ENCODE results near the gene PRRX2.
"Not testable (repeated sequence)": the region's sequence is repeated elsewhere in the genome, so short reads cannot be mapped to it uniquely, and the experiment has no call there.

Gene PRRX2

GRCh38 chr9:129648092-129648763 is 17.2 kb upstream of the PRRX2 start:
- Histone ChIP-seq H3K9ac (ENCODE audit: low read depth, low read length) (no peak overlapping the region), H3K27me3 (ENCODE audit: control insufficient read depth, insufficient read depth, low read length) (no peaks in the 10 kb centered on the region), H3K4me1 (ENCODE audit: control insufficient read depth, insufficient read depth, low read length) (no peaks in the 10 kb centered on the region), H3K4me3 (ENCODE audit: low read depth, low read length) (no peak overlapping the region), H3K36me3 (ENCODE audit: control insufficient read depth, insufficient read depth, low read length) (no peaks in the 10 kb centered on the region), H3K9me3 (ENCODE audit: control insufficient read depth, insufficient read depth, low read length) (no peaks in the 10 kb centered on the region)

GRCh38 chr9:129648764-129649115 is 16.7 kb upstream of the PRRX2 start:
- no peak overlapping the region for H3K9ac ChIP-seq (ENCODE audit: low read depth, low read length)
- H3K27me3 ChIP-seq (ENCODE audit: control insufficient read depth, insufficient read depth, low read length) = no peaks in the 10 kb centered on the region
- H3K9me3 ChIP-seq (ENCODE audit: control insufficient read depth, insufficient read depth, low read length) = no peaks in the 10 kb centered on the region
- H3K36me3 ChIP-seq (ENCODE audit: control insufficient read depth, insufficient read depth, low read length) = no peaks in the 10 kb centered on the region
- no peaks in the 10 kb centered on the region for H3K4me1 ChIP-seq (ENCODE audit: control insufficient read depth, insufficient read depth, low read length)
- no peak overlapping the region for H3K4me3 ChIP-seq (ENCODE audit: low read depth, low read length)

GRCh38 chr9:129649726-129650679 is 15.4 kb upstream of the PRRX2 start:
- Histone ChIP-seq H3K4me1 (ENCODE audit: control insufficient read depth, insufficient read depth, low read length) (no peaks in the 10 kb centered on the region), H3K27me3 (ENCODE audit: control insufficient read depth, insufficient read depth, low read length) (no peaks in the 10 kb centered on the region), H3K9me3 (ENCODE audit: control insufficient read depth, insufficient read depth, low read length) (no peaks in the 10 kb centered on the region), H3K4me3 (ENCODE audit: low read depth, low read length) (no peak overlapping the region), H3K9ac (ENCODE audit: low read depth, low read length) (no peak overlapping the region), H3K36me3 (ENCODE audit: control insufficient read depth, insufficient read depth, low read length) (no peaks in the 10 kb centered on the region)

GRCh38 chr9:129650680-129651235 is 14.7 kb upstream of the PRRX2 start:
- no peaks in the 10 kb centered on the region for H3K36me3 ChIP-seq (ENCODE audit: control insufficient read depth, insufficient read depth, low read length)
- no peaks in the 10 kb centered on the region for H3K27me3 ChIP-seq (ENCODE audit: control insufficient read depth, insufficient read depth, low read length)
- H3K9ac ChIP-seq (ENCODE audit: low read depth, low read length) = no peak overlapping the region
- no peaks in the 10 kb centered on the region for H3K4me1 ChIP-seq (ENCODE audit: control insufficient read depth, insufficient read depth, low read length)
- no peak overlapping the region for H3K4me3 ChIP-seq (ENCODE audit: low read depth, low read length)
- no peaks in the 10 kb centered on the region for H3K9me3 ChIP-seq (ENCODE audit: control insufficient read depth, insufficient read depth, low read length)

- H3K9me3 ChIP-seq (ENCODE audit: control insufficient read depth, insufficient read depth, low read length) = no peaks in the 10 kb centered on the region
- no peaks in the 10 kb centered on the region for H3K36me3 ChIP-seq (ENCODE audit: control insufficient read depth, insufficient read depth, low read length)
- H3K4me1 ChIP-seq (ENCODE audit: control insufficient read depth, insufficient read depth, low read length) = no peaks in the 10 kb centered on the region
- no peaks in the 10 kb centered on the region for H3K27me3 ChIP-seq (ENCODE audit: control insufficient read depth, insufficient read depth, low read length)
- no peak overlapping the region for H3K4me3 ChIP-seq (ENCODE audit: low read depth, low read length)
- H3K9ac ChIP-seq (ENCODE audit: low read depth, low read length) = no peak overlapping the region
Measured at GRCh38 chr9:129653823-129654553, 11.5 kb upstream of the PRRX2 start.

GRCh38 chr9:129654554-129655040 is 10.8 kb upstream of the PRRX2 start:
- Histone ChIP-seq H3K27me3 (ENCODE audit: control insufficient read depth, insufficient read depth, low read length) (no peaks in the 10 kb centered on the region), H3K4me3 (ENCODE audit: low read depth, low read length) (no peak overlapping the region), H3K9ac (ENCODE audit: low read depth, low read length) (no peak overlapping the region), H3K36me3 (ENCODE audit: control insufficient read depth, insufficient read depth, low read length) (no peaks in the 10 kb centered on the region), H3K4me1 (ENCODE audit: control insufficient read depth, insufficient read depth, low read length) (no peaks in the 10 kb centered on the region), H3K9me3 (ENCODE audit: control insufficient read depth, insufficient read depth, low read length) (no peaks in the 10 kb centered on the region)

GRCh38 chr9:129655154-129655553 is 10.3 kb upstream of the PRRX2 start:
- H3K27me3 ChIP-seq (ENCODE audit: control insufficient read depth, insufficient read depth, low read length) = no peaks in the 10 kb centered on the region
- H3K36me3 ChIP-seq (ENCODE audit: control insufficient read depth, insufficient read depth, low read length) = no peaks in the 10 kb centered on the region

GRCh38 chr9:129655696-129656095 is 9.8 kb upstream of the PRRX2 start:
- Histone ChIP-seq H3K4me1 (ENCODE audit: control insufficient read depth, insufficient read depth, low read length) (no peaks in the 10 kb centered on the region), H3K4me3 (ENCODE audit: low read depth, low read length) (no peak overlapping the region), H3K27me3 (ENCODE audit: control insufficient read depth, insufficient read depth, low read length) (no peaks in the 10 kb centered on the region), H3K36me3 (ENCODE audit: control insufficient read depth, insufficient read depth, low read length) (no peaks in the 10 kb centered on the region), H3K9ac (ENCODE audit: low read depth, low read length) (no peak overlapping the region), H3K9me3 (ENCODE audit: control insufficient read depth, insufficient read depth, low read length) (no peaks in the 10 kb centered on the region)

More at GRCh38 chr9:129655154-129655553, 10.3 kb upstream of the PRRX2 start:
- Histone ChIP-seq H3K9ac (ENCODE audit: low read depth, low read length) (no peak overlapping the region), H3K9me3 (ENCODE audit: control insufficient read depth, insufficient read depth, low read length) (no peaks in the 10 kb centered on the region), H3K4me1 (ENCODE audit: control insufficient read depth, insufficient read depth, low read length) (no peaks in the 10 kb centered on the region), H3K4me3 (ENCODE audit: low read depth, low read length) (no peak overlapping the region)

GRCh38 chr9:129656795-129657390 is 8.6 kb upstream of the PRRX2 start:
- H3K9ac ChIP-seq (ENCODE audit: low read depth, low read length) = no peak overlapping the region
- H3K4me3 ChIP-seq (ENCODE audit: low read depth, low read length) = no peak overlapping the region
- H3K36me3 ChIP-seq (ENCODE audit: control insufficient read depth, insufficient read depth, low read length) = no peaks in the 10 kb centered on the region

GRCh38 chr9:129661029-129661428 is 4.4 kb upstream of the PRRX2 start:
- no peak overlapping the region for H3K4me3 ChIP-seq (ENCODE audit: low read depth, low read length)
- no peak overlapping the region for H3K9ac ChIP-seq (ENCODE audit: low read depth, low read length)
- peaks cover 3% of the 10 kb centered on the region for H3K4me1 ChIP-seq (ENCODE audit: control insufficient read depth, insufficient read depth, low read length)
- H3K36me3 ChIP-seq (ENCODE audit: control insufficient read depth, insufficient read depth, low read length) = no peaks in the 10 kb centered on the region
- peaks cover 2% of the 10 kb centered on the region for H3K27me3 ChIP-seq (ENCODE audit: control insufficient read depth, insufficient read depth, low read length)
- H3K9me3 ChIP-seq (ENCODE audit: control insufficient read depth, insufficient read depth, low read length) = no peaks in the 10 kb centered on the region

More at GRCh38 chr9:129656795-129657390, 8.6 kb upstream of the PRRX2 start:
- Histone ChIP-seq H3K27me3 (ENCODE audit: control insufficient read depth, insufficient read depth, low read length) (no peaks in the 10 kb centered on the region), H3K9me3 (ENCODE audit: control insufficient read depth, insufficient read depth, low read length) (no peaks in the 10 kb centered on the region), H3K4me1 (ENCODE audit: control insufficient read depth, insufficient read depth, low read length) (no peaks in the 10 kb centered on the region)

GRCh38 chr9:129662239-129662638 is 3.2 kb upstream of the PRRX2 start:
- H3K4me1 ChIP-seq (ENCODE audit: control insufficient read depth, insufficient read depth, low read length); H3K4me3 ChIP-seq (ENCODE audit: low read depth, low read length); H3K9me3 ChIP-seq (ENCODE audit: control insufficient read depth, insufficient read depth, low read length); H3K36me3 ChIP-seq (ENCODE audit: control insufficient read depth, insufficient read depth, low read length); H3K27me3 ChIP-seq (ENCODE audit: control insufficient read depth, insufficient read depth, low read length); H3K9ac ChIP-seq (ENCODE audit: low read depth, low read length): not testable (repeated sequence)

Data from iPS-15b (cell line).